ENCODE measurements around the gene SLC13A4.

- TF ChIP-seq, protein P1, sequence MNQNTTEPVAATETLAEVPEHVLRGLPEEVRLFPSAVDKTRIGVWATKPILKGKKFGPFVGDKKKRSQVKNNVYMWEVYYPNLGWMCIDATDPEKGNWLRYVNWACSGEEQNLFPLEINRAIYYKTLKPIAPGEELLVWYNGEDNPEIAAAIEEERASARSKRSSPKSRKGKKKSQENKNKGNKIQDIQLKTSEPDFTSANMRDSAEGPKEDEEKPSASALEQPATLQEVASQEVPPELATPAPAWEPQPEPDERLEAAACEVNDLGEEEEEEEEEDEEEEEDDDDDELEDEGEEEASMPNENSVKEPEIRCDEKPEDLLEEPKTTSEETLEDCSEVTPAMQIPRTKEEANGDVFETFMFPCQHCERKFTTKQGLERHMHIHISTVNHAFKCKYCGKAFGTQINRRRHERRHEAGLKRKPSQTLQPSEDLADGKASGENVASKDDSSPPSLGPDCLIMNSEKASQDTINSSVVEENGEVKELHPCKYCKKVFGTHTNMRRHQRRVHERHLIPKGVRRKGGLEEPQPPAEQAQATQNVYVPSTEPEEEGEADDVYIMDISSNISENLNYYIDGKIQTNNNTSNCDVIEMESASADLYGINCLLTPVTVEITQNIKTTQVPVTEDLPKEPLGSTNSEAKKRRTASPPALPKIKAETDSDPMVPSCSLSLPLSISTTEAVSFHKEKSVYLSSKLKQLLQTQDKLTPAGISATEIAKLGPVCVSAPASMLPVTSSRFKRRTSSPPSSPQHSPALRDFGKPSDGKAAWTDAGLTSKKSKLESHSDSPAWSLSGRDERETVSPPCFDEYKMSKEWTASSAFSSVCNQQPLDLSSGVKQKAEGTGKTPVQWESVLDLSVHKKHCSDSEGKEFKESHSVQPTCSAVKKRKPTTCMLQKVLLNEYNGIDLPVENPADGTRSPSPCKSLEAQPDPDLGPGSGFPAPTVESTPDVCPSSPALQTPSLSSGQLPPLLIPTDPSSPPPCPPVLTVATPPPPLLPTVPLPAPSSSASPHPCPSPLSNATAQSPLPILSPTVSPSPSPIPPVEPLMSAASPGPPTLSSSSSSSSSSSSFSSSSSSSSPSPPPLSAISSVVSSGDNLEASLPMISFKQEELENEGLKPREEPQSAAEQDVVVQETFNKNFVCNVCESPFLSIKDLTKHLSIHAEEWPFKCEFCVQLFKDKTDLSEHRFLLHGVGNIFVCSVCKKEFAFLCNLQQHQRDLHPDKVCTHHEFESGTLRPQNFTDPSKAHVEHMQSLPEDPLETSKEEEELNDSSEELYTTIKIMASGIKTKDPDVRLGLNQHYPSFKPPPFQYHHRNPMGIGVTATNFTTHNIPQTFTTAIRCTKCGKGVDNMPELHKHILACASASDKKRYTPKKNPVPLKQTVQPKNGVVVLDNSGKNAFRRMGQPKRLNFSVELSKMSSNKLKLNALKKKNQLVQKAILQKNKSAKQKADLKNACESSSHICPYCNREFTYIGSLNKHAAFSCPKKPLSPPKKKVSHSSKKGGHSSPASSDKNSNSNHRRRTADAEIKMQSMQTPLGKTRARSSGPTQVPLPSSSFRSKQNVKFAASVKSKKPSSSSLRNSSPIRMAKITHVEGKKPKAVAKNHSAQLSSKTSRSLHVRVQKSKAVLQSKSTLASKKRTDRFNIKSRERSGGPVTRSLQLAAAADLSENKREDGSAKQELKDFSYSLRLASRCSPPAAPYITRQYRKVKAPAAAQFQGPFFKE (tag by site-specific recombination; IDR thresholded peaks at IDR 0.05; ENCODE audit: borderline replicate concordance): no peak
- TF ChIP-seq ZNF623 (tag by site-specific recombination; IDR thresholded peaks at IDR 0.05): no peak
- no peak for TF ChIP-seq CTCF (tag by site-specific recombination; IDR thresholded peaks at IDR 0.05)
- TF ChIP-seq ZSCAN30 (tag by site-specific recombination; IDR thresholded peaks at IDR 0.05): no peak
- no peak for TF ChIP-seq ZNF280C (tag by site-specific recombination; IDR thresholded peaks at IDR 0.05)
- TF ChIP-seq ZNF548 (tag by site-specific recombination; IDR thresholded peaks at IDR 0.05): no peak
- TF ChIP-seq, protein P2, sequence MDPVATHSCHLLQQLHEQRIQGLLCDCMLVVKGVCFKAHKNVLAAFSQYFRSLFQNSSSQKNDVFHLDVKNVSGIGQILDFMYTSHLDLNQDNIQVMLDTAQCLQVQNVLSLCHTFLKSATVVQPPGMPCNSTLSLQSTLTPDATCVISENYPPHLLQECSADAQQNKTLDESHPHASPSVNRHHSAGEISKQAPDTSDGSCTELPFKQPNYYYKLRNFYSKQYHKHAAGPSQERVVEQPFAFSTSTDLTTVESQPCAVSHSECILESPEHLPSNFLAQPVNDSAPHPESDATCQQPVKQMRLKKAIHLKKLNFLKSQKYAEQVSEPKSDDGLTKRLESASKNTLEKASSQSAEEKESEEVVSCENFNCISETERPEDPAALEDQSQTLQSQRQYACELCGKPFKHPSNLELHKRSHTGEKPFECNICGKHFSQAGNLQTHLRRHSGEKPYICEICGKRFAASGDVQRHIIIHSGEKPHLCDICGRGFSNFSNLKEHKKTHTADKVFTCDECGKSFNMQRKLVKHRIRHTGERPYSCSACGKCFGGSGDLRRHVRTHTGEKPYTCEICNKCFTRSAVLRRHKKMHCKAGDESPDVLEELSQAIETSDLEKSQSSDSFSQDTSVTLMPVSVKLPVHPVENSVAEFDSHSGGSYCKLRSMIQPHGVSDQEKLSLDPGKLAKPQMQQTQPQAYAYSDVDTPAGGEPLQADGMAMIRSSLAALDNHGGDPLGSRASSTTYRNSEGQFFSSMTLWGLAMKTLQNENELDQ (tag by site-specific recombination; IDR thresholded peaks at IDR 0.05; ENCODE audit: low read depth): no peak
- no peak for TF ChIP-seq PBX3 (CRISPR knock-in tag; IDR thresholded peaks at IDR 0.05)
- TF ChIP-seq ZBTB7A (tag by site-specific recombination; IDR thresholded peaks at IDR 0.05; ENCODE audit: low read depth): no peak
Measured at GRCh38 chr7:135770139-135770710, 42.2 kb upstream of the SLC13A4 start.
